HG02870 (cell line): ENCODE measurements around the gene MAP3K1.
"Not testable (repeated sequence)": the region's sequence is repeated elsewhere in the genome, so short reads cannot be mapped to it uniquely, and the experiment has no call there.

ENCODE experiments used
- ATAC-seq: cut with Tn5 transposase; IDR thresholded peaks from one replicate; pipeline ENCODE4 v1.9.1; 2021; ENCODE audit warnings: mild to moderate bottlenecking, moderate library complexity; ENCODE audit not compliant: unreplicated experiment

The MAP3K1 gene

DNA sequence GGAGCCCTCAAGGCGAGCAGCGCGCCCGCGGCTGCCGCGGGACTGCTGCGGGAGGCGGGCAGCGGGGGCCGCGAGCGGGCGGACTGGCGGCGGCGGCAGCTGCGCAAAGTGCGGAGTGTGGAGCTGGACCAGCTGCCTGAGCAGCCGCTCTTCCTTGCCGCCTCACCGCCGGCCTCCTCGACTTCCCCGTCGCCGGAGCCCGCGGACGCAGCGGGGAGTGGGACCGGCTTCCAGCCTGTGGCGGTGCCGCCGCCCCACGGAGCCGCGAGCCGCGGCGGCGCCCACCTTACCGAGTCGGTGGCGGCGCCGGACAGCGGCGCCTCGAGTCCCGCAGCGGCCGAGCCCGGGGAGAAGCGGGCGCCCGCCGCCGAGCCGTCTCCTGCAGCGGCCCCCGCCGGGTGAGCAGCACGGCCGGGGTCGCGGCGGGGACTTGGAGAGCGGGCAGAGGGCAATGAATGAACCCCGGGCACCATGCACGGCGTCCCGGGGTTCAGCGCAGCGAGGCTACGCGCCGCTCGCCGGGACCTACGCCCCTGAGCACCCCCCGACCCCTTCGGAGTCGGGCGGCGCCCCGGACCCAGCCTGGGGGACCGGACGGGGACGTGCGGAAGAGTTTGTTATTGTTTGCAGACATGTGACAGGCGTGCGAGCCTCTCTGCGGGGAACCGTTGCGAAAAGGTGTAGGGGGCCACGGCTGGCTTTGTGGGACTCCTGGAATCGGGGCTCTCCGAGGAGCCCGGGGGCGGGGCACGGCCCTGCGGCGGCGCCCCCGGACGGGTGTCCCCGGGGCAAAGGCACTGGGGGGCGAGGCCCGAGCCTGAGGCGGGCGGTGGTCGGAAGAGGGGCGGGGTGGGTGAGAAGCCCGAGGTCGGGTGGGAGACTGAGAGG is 553 bp downstream of the MAP3K1 start:
- ATAC-seq, result peak; percentile 31

DNA sequence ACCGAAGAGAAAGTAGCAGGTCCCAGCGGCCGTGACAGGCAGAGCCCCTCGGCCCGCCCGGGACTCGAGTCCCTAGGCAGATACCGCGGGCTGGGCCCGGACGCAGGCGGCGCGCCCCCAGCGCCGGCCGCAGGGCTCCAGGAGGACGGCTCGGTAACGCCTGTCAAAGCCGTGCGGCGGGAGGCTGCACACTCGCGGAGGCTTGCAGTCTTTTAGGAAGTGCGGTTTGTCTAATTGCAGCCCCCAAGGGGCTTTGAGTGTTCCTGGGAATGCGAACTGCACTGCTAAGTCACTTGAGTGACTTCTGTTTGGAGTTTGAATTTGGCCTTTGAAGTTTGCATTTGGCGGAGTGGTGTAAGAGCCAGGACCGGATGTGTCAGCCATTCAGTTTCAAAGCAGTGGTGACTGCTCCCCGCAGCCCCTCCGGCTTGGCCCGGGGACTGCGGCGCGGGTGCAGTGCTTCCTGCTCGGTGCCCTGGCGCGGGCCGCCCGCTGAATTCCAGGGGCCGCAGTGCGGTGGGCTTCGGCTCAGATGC is 1.3 kb downstream of the MAP3K1 start:
- ATAC-seq, result peak; percentile 40

DNA sequence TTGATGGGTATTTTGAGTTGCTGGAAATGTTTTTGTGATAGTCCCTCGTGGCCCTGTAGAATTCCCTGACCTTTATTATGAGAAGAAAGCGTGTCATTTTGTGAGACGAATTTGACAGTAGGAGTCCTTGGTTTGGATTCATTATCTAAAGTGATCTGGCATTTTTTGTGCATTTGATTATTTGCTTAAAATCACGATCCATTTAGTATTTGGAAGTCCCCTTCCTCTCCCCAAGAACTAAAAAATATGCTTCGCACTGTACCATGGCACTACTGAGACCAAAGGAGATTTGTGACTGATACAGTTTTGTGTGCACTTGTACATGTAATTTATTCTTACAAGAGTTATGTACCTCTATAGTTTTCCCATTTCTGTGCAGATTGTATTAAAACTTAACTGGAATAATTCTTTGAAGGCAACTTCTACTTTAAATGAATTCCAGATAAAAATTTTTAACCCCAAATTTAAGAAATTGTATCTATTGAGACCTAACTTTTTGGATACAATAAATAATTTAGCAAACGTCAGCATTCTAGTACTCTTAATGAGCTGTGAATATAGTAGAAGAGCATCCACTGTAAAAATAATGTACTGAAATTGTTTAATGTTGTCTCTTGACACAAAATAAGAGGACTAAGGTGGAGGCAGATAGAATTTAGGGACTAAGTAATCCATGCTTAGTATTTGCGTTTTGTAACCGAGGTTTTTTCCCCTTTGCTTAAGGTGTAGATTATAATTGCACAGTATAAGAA is 2.1 kb downstream of the MAP3K1 start:
- no peak for ATAC-seq

DNA sequence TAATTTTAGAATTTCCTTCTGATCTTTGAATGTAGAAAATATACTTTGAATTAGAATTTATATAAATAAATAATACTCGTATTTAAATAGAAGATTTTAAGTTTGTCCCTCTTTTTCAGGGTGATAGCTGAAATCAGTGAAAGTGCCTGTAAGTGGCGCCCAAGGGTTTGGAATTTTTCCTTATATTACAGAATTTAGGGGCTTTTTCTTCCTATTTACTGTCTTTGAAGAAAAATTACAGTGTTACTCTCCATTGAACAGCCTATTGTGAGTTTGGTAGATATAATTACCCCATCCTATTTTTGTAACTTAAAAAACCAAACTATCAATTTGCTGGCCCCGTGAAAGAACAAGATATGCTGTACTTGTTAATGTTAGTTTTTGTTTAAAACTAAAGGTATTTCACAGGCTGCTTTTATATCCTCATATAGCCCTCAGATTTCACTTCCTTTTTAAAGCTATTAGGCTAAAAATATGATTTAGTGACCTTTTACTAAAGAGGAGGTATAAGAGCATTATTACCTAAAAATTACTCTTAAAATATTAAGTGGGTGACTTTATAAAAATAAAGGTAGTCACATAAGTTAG is 3.2 kb downstream of the MAP3K1 start:
- ATAC-seq, result no peak

DNA sequence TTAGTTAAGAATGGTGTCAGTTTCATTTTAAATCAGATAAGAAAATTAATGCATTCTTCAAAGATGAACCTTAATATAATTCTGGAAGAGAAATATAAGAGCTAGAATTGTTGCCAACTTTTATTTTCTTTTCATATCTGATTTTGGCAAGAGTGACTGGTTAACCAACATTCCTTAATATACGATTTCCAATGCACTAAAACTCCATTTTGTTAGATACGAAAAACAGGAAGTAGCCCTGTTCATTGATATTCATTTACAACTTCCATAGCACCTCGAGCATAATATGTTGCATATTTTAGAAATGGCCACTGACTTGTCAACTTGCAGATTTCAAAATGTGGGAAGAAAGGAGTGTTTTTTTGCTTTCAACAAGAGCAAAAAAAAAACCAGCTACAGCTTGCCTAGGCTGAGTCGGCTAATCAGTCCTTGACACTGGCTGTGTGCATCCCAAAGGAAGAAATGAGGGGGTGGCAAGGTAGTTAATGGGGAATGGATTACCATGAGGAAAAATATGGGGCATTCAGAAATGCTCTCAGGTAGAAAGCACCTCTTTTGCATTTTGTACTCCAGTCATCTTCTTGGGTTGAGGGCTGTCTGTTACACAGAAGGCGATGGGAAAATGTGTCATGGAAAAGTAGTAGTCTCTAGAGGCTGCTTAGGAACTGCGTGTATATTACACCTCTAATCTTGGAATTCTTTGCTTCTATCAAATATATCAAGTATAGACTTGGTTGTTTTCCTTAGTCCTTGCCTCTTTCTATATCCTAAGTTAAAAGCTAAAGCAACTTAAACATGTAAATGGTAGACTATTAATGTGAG is 3.9 kb downstream of the MAP3K1 start:
- no peak for ATAC-seq

DNA sequence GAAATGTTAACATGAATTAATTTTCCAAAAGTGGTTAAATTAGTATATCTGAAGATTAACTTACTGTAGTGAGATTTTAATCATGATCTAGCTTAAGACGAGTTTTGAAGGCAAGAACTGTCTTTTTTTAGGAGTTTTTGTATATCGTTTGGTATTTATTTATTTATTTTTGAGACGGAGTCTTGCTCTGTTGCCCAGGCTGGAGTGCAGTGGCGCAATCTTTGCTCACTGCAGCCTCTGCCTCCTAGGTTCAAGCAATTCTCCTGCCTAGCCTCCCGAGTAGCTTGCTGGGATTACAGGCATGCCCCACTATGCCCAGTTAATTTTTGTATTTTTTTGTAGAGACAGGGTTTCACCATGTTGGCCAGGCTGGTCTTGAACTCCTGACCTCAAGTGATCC is 6.5 kb downstream of the MAP3K1 start:
- ATAC-seq, result not testable (repeated sequence)

DNA sequence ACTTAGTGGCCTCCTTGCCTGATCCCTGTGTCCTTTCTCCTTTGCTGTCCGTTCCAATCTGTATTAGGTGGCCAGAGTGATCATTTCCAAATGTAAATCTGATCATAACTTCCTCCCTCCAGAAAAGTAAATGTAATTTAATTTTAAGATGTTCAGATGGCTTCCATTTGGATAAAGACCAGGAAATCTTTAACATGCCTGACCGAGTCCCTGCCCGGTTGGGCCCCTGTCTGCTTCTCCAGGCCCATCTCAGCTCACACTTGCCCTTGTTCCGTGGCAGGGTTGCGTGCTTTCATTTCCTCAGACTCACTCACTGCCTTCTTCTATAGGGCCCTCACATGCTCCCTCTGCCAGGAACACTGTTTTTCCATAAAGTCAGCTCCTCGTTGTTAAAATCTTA is 7.6 kb downstream of the MAP3K1 start:
- ATAC-seq, result no peak

DNA sequence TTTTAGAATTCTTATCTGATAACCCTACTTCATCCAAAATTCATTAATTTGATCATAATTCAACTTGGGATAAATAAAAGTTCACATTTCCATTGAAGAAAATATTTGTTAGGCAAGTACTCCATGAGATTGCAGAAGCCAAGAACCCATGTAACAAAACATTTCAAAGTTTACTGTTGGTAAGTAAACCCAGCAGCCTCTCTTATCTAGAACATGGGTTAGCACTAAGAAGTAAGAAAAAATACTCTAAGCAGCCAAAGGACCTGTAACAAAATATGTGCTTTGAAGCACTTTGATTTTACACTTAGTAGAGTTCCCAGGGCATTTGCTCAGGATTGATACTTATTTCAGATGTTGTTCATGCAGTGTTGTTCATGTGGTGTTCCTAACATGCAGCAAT is 8.7 kb downstream of the MAP3K1 start:
- ATAC-seq, result no peak

DNA sequence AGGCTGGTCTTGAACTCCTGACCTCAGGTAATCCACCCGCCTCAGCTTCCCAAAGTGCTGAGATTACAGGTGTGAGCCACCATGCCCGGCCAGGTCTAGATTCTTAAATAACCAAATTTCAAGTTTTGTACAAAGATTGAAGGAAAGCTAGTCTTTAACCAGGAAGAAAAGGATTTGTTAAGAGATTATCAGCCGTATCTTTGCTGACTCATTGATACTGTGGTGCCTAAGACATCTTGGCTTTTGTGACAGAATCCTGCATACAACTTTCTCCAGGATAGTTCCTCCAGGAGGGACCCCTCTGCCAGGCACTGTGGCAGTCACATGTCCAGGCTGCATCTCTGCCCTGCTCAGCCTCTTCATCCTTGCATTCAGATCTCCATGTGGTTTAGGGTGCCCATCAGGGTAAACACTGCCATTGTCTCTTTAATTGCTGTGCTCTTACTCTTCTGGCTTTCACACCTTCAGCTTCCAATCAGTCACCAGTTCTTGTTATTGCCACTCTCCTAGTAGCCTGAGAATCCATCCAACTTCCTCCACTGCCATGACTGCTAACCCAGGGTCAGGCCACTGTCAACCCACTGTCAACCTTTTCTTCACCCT is 10.0 kb downstream of the MAP3K1 start:
- ATAC-seq, result no peak

DNA sequence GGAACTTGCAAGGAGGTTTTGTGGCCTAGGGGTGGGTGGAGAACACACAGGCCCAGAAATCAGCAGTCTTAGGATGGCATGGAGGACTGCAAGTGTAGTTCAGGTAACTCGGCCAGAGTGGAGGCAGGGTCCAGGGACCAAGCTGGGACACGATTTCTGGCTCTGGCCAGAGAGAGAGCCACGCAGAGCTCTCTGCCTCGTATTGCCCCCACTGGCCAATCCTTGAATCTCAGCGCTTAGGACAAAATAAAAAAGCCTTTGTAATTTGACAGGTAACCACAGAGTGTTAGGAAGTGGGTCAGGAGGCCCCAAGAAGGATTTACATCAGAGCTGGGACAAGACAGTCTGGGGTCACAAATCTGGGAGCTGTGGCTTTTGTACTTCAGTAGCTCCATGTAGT is 11.7 kb downstream of the MAP3K1 start:
- ATAC-seq, result no peak

DNA sequence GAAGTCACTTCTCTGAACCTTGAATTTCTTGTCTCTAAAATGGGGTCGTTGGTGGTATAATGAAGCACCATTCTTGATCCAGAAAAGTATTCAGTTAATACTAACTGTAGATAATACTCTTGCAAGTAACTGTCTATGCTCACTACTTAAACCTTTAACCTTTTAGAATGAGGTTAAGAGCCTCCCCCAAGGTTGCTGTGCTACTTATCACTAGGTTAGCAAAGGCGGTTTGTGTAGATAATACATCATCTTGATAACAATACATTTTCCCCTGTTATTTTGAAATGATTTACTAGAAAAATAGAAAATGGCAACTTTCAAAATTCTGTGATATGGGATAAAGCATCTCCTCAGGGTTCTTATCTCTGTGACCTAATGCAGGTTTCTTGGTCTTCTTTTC is 12.6 kb downstream of the MAP3K1 start:
- ATAC-seq, result no peak

DNA sequence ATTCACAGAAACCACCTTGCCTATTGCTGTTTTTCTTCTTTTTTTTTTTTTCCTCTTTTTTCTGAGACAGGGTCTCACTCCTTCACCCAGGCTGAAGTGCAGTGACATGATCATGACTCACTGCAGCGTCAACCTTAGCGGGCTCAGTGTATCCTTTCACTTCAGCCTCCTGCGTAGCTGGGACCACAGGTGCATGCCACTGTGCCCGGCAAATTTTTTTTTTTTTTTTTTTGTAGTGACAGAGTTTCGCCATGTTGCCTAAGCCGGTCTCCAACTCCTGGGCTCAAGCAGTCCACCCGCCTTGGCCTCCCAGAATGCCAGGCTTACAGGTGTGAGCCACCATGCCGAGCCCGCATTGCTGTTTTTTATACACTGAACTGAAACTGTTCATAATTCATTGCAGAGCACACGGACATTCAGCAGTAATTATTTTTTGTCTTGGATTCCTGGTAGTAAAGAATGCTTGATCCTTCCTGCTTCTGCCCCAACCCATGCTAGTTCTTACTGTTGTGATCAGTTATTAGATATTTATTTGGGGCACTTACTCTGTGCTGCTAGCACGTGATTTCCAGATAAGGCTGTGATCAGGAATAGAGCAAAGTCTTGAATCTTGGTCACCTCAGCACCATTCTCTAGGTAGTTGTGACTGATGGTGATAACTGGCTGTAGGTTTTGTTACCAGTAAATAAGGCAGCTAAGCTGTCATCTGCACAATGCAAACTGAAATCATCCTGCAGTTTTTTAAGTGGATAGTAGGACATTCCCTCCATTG is 14.0 kb downstream of the MAP3K1 start:
- ATAC-seq, result peak; percentile 64

DNA sequence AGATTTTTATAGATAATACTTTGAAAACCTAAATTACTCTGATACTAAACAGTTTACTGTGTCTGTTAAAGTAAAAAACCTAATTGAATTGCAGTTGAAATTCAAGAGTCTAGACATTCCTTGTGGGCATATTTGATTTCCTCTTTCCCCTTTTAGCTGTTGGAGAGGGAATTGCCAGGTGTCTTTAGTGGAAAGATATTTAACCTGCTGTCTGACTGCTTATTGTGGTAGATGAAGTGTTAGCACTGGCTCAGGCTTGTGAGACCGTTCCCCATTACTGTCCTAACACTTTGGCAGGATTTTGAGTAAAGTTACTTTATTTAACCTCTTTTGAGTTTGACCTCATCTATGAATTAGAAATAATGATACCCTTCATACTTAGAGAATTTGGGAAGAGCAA is 16.4 kb downstream of the MAP3K1 start:
- no peak for ATAC-seq

DNA sequence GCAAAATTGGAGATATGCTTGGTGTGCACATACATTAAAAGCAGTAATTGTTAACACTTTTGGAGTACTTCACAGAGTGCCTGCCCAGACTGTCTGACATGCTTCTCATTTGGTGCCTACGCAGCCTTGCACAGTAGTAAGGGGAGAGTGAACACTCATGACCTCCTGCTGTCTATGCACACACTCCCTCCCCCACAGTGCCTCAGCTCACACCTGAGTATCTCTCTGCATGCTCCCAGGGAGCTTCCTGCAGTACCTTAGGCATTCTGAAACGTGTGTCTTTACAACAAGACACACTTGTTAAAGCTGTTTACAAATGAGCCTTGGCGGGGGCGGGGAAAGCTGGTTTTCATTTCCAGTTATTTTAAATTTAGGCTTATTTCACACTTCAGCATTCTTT is 18.0 kb downstream of the MAP3K1 start:
- no peak for ATAC-seq

DNA sequence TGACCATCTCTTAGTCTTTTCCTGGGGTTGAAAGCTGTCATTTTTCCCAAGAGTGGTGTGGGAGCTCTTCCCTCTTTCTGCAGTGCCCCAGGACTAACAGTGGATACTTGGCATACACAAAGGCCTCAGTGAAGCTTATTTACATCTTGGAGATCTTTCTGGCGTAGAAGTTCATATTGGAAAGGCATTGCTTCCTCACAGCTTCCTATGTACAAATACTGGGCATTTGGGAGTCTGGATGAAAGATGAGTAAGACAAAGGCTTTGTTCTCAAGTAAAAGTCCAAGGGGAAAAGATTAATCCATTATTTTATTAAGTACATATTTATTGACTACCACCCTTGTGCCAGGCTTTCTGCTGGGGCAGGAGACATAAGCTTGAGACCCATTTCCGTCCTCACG is 22.0 kb downstream of the MAP3K1 start:
- no peak for ATAC-seq

DNA sequence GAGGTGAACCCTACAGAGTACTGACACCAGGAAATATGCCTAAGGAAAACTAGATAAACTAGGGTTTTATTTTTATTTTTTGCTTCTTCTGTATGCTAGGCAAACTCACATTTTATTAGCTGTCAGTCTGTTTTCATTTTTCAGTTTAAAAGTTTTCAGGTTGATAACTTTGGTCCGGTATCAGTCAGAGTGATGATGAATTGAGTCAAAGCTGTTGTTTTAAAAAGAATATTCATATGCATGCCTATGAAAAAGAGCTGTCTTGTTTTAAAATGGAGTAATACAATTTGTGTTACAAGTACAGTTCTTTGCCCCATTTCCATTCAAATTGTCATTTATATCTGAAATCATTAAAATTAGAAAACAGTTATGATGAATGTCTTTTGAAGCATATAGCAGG is 22.6 kb downstream of the MAP3K1 start:
- no peak for ATAC-seq

DNA sequence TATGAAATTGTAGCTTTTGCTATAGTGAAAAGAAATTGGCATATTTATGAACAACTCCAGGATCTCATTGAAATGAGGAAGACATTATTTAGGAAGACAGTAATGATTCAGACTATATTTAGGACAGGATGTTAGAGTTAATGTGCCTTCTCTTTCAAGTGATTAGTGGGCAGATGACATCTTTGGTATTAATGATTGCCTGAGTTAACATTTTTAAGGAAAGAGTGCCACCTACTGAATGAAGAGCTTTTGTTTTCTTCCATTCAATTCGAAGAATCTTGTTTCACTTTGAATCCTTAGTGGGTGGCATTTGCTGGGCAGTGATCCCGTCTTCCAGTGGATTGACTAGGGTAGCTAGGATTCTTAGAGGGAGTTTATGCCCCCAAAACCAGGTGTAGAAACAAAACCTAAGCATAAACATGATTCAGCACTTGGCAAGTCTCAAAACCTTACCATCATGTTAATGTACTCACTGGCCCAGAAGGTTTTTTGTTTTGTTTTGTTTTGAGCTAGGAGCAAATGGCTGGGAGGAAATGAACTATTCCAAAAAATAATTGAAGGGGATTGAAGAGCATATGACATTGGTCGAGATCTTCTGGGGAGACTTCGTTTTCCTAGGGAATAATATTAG is 23.2 kb downstream of the MAP3K1 start:
- no peak for ATAC-seq

DNA sequence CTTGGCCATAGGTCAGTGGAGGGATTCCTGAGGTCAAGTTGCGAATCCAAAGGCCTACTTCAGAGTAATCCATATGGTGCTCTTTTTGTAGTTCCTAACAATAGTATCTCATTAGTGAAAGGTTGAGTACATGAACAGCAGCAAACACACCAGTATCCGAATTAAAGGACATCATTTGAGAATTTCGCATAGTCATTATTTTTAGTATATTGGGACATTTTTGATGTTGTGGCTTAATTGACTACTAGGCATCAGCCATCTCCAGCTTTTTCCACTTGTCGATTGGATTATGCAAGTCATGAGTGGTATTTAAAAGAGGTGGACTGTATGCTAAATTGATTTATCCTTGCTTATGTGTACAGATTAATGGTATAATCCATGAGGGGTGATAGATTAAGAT is 23.7 kb downstream of the MAP3K1 start:
- ATAC-seq, result no peak

DNA sequence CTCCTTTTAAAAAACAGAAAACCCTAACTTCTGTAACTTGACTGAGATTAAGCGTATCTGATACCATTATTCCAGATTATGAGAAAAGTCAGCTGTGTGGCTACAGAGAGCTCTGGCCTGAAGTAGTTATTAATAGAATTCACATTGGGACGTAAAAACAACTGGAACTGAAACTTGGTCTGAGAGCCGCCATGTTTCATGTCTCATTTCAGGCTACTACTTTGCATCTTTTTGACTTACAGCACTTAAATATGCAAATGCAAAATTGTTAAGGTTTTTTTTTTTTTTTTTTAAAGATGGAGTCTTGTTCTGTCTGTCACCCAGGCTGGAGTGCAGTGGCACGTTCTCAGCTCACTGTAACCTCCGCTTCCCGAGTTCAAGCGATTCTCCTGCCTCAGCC is 25.2 kb downstream of the MAP3K1 start:
- ATAC-seq, result no peak
